RKO (cell line): ENCODE results near the gene TMEM229B.

Source experiments
- DNase-seq: peaks from one replicate; pipeline ENCODE4 v3.0.0-alpha.2; 2016; ENCODE audit warnings: low spot score

TMEM229B gene

DNA sequence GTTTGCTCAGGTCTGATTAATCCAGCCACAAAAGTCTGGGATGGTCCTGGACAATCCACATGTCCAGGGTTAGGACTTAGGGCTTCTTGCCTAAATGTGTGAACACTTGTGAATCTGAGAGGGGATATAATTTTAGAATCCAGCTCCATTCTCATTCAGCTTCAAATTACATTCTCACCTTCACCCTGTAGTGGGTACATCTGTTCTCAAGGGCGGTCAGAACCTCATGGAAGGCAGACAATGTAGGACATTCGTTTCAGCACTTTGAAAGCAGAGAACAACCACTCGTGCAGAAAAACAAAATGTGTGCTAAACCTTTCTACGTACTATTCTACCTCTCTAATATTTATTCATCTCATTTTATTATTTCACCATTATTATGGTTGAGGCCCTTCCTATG is 1.2 kb downstream of the TMEM229B start:
- no peak for DNase-seq

DNA sequence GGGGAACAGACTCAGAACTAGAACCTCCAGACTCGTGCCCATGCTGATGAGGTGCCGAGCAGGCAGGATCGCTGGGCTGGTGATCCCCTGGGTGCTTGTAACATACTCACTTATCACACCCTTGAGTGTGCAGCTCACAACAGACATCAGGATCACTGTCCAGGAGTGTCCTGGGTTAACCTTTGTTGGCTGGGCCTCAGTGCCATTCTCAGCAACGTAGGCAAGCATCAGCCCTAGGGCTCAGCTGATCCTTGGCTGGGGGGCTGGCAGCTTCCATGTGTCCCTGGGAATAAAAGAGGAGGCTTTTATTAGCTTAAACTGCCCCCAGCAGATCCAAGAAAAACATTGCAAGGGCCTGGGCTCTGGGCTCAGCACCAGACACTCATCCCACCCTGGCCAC is 1.6 kb downstream of the TMEM229B start:
- DNase-seq = no peak

DNA sequence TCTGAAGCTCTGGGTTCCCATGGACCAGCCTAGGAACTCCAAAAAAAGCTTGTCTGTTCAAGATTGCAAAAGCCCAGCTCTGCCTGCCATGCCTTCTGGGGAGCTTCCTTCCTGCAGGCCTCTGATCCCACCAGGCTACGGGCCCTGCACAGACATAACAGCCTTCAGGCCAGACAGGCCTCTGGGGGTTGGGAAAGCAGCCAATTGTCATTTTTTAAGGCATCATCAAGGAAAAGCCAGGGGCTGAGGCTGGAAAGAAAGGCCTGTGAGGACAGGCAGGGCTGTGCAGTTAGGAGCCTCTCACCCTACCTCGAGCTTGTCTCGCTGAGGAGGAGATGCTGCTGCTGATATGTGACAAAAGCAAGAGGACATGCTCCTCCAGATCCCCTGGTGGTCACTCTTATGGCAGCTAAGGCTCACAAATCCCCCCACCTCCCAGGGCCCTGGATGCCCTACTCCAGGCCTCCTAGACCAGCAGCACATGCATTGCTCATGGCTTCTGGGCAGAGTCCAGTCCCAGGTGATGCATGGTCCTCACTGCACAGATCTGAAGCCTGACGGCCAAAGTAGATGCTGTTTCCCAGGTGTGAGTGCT is 2.9 kb downstream of the TMEM229B start:
- DNase-seq = no peak

DNA sequence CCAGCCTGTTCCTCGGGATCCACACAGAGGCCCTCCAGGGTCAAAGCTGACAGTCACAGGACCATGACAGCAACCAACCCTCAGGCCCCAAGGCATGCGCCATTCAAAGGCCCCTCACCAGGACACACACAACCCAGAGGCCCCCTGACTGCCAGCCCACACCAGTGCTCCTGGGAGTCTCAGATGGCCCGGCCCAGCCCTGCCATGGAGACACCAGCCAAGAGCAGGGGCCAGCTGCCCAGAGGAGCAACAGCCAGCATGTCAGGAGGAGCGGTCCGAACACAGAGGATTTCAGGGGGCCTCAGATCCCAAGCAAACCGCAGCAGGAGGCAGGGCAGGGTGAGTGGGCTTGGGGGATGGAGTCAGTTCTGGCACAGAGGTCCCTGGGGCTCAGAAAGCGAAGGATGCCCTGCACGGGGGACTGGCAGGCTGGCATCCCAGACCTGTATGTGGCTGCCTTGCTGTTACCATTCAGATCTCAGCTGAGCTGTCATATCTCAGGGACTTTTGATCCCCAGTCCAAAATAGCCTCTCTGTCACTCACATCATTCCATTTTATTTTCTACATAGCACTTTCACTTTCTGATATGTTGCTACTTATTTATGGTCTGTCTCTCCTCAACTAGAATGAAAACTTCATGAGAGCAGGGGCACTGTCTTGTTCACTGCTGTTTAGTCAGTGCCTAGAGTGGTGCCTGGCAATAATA is 4.8 kb downstream of the TMEM229B start:
- DNase-seq = no peak

DNA sequence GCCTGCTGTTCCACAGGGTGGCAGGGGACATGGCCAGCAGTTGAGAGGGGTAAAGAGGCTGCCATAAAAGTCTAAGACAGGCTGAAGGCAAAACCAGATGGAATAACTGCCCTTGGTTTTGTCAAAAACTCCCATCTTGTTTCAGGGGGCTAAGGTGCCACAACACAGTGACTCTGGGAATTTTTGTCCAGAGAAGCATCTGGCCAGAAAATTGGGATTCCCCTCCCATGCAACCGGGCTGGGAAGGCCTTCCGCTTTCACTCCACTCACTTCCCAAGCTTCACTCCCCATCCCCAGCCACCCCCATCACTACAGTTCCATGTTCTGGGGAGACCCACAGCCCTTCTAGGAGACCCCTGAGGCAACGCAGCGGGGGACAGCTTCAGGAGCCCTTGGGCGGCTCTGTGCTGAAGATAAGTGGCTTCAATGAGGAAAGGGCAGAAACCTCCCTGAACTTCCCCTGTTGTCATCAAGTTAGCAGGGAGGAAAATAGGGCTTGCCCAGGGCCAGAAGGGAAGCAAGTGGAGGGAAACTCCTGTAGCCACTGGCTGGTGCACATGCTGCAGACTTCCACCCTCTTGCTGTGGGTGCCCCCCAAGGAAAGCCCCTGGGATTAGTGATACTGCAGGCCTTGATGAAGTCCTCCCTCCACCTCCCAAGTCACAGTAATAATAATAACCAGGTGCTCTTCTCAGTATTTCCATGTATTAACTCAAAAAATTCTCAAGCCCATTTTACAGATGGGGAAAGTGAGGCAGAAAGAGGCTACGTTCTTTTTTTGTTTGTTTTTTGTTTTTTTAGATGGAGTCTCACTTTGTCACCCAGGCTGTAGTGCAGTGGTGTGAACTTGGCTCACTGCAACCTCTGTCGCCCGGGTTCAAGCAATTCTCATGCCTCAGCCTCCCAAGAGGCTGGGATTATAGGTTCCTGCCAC is 6.0 kb downstream of the TMEM229B start:
- no peak for DNase-seq

DNA sequence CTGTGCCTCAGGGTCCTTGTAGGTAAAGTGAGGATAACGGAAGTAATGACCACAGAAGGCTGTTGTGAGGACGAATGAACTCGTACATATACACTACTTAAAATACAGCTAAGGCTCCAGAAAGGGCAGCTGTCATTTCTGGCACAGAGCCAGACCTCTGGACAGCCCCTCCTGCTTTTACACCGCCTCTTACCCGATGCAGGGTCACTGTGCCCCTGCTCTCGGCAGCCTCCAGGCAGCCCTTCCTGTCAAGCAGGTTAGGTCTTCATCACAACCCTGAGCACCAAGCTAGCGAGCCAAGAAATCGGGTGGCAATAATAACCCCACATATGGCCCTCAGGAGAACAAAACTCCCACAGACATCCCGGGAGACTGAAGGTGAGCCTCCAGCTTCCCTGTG is 8.5 kb downstream of the TMEM229B start:
- DNase-seq = no peak

DNA sequence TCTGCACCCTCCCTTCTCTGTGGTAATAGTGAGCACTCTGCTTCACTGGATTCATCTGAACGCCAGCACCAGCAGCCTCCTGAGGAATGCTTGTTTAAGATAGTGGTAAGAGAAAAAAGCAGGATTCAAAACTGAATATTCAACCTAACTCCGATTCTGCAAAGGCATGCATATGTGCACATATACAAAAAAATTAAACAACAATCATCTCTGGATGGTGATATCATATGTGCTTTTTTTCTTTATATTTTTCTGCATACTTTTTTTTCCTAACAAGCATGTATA is 9.8 kb downstream of the TMEM229B start:
- DNase-seq = no peak

DNA sequence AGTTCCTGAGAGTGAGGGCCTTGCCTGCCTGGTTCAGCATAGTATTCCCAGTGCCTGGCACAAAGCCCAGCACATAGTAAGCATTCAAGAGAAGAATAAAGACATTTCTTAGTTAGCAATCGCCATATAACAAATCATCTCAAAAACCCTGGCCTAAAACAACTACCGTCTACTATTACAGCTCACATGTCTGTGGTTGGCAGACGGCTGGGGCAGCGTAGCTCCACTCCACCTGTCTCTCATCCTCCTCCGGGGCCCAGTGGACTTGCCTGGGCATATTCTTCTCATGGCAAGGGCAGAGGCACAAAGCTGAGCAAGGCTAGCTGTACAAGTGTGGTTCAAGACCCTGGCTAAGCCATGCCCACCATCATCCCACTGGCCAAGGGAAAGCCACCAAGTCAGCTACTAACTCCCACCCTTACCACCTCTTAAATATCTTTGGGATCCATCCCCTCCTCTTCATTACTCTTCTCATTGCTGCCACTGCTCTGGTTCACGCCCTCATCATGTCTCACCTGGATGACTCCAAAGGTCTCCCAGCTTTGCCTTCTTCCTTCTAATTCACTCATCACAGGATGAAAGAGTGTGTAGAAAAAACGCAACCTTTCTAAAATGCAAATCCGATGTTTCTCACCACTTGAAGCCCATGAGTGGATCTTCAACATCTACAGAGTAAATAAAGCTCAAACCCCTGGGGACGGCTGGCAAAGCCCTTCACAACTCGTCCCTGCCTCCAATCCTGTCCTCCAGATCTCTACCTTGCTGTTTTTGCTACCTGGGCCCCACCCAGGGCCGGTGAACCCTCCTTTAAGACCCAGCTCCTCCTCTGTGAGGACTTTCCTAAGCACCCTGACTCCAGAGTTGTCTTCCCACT is 10.4 kb downstream of the TMEM229B start:
- no peak for DNase-seq

DNA sequence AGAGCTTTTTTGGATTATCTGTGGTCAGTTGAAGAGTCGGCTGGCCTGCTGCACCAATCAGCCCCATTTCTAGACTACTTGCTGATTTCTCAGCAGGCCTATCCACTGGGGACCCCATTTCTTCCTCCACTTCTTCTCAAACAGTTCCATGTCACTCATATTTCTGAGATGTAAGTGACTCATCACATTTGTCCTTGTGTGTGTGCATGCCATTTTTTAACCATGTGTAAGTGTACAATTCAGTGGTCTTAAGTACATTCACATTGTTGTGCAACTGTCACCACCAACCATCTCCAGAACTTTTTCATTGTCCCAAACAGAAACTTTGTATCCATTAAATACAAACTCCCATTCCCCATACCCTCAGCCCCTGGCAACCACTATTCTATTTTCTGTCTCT is 14.2 kb downstream of the TMEM229B start:
- DNase-seq = no peak

DNA sequence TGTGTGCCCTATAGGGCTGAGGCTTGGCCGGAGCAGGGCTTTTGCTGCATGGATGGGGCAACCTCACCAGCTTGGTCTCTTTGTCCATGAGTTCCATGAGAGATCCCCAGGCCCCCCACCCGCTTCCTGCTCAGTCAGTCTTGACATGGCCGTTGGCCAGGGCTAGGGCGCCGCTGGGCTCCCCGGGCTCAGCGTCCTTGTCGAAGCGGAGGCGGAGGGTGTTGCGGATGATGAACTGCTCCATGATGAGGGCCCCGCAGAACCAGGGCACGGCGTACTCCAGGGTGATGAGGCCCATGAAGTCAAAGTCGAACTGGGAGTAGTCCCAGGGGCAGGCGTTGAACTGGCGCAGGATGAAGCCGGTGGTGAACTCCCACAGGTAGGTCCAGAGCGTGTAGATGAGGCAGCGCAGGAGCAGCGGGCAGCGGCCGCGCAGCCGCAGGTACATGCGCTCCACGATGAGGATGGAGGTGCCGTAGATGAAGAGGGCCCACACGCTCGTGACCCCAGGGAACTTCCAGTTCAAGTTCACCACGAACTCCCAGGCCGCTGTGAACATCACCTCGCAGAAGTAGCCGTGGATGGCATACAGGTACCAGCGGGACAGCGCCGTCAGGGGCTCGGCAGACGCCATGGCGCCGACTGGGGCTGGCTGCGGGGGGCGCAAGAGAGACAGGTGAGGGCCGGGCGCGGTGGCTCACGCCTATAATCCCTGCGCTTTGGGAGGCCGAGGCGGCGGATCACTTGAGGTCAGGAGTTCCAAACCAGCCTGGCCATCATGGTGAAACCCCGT is 15.0 kb downstream of the TMEM229B start:
- DNase-seq = no peak

DNA sequence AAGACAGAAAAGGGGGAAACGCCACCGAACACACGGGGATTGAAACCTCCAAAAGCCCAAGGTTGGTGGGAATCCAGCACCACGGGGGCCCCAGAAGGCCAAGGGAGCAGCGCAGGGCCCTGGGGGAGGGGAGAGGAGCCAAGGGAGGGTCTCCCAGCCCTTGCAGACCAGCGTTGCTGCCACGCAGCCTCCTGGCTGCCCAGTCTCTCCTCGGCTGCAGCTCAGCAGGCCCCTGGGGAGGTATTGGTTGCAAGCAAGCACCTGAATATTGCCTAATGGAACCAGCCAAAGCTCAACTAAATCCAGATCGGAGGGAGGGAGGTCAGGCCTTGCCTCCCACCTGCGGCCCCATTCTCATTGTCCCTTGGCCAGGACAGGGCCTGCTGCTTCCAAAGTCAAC is 15.8 kb downstream of the TMEM229B start:
- no peak for DNase-seq

DNA sequence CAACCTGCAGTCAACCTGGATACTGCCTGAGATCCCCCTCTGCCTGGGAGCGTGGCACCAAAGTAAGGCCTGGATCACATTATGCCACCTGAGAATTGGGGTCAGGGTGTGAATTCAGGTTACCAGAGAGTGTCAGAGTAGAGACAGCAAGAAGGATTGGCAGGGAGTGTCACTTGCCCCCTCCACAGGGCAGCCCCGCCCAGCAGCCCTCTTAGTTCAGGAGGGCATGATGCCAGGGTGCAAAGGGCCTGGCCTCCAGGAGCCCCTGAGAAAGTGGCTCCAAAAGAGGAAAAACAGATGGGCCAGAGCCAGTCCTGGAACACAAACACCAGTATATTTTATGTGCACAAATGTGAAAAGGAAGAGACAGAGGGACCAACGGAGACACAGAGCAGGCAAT is 18.6 kb downstream of the TMEM229B start:
- DNase-seq = no peak

DNA sequence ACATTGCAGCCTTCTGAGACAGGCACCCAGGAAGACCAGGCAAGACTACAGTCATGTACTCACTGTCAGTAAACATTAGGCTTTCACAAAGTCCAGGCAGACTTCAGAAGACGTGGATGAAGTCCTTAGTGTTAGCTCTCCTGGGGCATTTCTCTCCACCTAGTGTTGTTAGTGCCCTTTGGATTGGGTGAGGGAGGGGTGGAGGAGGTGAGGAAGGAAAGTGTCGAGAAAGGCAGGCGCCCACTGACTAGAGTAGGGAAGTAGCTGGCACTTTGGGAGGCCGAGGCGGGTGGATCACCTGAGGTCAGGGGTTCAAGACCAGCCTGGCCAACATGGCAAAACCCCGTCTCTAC is 20.2 kb downstream of the TMEM229B start:
- no peak for DNase-seq

DNA sequence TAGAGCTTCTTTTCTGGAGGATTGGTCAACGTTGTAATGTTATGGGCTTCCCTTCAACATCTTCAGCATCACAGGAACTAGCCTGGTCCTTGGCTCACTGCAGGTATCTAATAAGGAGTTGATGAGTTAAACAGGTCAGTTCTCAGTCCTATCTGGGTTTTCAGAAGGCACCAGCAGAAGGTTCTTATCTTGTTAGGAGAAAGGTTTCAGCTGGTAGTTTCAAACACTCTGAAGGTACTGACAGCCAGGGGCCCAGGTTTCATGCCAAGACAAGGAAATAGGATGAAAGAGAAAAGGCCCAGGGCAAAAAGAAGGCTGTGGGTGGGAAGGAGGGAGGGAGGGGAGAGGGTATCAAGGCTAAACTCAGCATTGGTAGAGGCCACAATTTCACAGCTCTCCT is 21.4 kb downstream of the TMEM229B start:
- DNase-seq = no peak

DNA sequence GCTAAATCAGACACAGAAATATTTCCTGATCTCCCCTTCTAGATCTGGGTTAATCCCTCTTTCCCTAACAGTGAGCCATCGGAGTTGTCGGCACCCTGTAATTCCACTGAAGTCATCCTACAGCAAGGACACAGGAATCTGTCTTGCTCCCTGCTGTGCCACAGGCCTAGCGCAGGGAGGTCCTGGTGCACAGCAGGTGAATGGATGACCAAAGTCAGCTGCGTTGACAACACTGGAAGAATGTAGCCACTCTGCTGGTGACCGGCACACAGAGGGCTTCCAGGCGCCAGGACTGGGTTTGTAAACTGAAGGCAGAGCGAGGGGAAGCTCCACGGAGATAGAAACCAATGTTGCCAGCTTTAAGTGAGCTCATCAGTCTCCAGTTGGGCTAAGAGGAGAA is 23.6 kb downstream of the TMEM229B start:
- DNase-seq = no peak

DNA sequence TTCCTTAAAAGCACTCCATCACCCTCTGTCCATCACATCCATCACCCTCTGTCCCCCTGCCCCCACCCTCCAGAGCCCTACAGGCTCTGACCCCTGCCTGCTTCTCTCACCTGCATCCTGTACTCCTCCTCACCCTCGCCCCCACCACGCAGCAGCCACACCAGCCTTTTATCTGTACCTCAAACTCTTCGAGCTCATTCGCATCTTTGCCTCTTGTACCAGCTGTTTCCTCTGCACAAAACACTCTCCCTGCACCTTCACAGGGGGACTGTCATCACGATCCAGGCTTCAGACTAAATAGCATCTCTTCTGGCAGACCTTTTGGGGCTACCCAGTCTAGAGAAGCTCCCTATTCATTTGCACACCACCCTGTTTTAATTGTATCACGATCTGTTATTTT is 24.1 kb downstream of the TMEM229B start:
- no peak for DNase-seq

DNA sequence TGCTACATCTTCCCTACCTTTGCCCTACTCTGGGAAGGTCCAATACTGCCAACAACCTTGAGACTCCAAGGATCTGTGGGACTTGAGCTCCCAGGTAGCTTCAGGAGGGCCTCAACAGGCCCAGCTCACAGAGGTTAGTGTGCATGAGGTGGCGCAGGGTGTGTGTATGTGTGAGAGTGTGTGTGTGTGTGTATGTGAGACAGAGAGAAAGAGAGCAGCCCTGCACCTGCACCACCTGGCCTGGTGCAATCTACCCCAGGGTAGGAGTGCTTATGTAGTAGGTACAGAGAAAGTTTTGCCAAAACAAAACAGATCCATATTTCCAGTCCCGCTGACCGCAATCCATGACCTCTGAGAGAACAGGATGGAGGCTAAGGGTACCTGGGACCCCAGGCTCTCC is 24.6 kb downstream of the TMEM229B start:
- DNase-seq = no peak

DNA sequence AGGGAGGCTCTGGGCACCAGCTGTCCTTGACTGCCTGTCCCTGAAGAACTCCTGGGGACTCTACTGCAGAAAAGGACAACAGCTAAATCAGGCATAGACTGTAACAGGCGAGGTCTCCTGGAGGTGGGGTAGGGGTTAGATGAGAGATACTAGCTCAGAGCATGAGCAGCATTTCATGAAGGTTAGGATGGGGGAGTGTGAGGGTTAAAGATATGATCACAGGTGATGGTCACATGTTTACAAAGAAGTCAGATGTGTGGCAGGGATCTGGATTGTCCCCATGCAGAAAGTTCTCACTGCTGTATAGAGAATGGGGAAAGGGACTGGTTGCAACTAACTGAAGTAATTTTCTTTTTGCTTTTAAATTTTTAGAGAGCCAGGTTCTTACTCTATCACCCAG is 26.5 kb downstream of the TMEM229B start:
- no peak for DNase-seq

DNA sequence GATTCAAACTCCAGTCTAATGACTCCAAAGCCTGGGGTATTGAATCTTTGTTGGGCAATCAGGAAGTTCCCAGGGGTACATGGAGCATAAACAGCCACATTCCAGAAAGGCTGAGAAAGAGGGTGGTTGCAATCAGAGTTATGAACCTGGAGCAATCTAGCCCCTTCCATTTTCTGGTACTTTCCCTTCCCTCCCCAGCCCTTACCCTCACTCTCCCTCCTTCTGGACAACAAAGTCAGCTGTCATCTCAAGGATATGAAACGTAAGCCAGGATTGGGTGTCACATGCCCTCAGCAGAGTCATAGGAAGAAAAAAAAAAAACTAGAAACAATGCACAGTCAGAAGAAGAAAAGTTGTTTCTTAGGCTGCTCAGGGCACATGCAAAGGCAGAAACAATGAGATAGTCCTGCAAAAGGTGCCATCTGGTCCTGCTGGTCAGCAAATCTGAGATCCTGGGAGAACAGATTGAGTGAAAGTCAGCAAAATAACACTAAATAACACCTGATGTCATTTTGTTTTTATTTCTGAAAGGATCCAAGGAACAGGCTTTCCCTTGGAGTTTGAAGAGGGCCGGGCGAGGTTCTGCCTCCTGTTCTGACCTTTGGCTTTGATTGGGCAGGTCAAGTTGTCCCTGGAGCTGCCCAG is 27.1 kb downstream of the TMEM229B start:
- DNase-seq = peak; percentile 15

DNA sequence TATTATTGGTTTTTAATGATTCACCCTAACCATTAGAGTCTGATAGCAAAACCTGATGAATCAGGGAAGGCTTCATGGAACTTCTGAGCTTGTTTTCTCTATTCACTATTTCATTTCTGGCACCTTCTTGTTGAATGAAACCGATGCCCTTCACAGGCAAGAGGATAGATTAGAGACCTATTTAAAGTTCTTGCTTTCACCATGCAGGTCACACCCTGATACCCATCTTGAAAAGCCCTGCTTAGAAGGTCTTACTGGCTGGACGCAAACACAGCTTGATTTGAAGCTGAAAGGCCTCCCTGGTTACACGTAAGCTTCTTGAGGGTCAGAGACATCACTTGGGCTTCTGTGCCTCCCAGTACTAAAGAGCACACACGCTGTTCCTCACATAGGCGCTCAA is 29.2 kb downstream of the TMEM229B start:
- no peak for DNase-seq

DNA sequence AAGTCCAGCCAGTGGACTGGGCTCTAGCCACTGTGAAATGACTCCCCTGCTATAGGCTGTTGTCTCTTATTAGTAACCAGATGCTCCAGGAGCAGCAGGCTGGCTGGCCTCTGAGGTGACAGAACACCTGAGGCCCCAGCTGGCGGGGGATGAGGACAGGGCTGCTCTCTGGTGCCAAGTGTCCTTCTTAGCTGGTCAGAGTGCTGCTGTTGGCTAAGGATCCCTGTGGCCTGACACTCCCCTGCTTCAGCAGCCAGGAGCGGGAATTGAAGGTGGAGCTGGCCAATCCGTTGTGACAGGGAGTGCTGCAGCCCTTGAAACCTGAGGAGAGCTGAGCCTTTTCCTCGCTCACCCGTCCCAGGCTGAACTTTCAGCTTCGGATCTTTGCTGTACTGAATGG is 30.7 kb downstream of the TMEM229B start:
- DNase-seq = no peak
